Fibroblast of peridontal ligament (primary cell): ENCODE measurements around the gene PRKCA.

Experiments
- DNase-seq: peaks from one replicate; pipeline ENCODE4 v3.0.0-alpha.2; 2010; ENCODE audit errors: extremely low read depth

The PRKCA gene

GRCh38 chr17:66772148-66772812, 469.9 kb downstream of the PRKCA start:
- DNase-seq, result no peak

DNA sequence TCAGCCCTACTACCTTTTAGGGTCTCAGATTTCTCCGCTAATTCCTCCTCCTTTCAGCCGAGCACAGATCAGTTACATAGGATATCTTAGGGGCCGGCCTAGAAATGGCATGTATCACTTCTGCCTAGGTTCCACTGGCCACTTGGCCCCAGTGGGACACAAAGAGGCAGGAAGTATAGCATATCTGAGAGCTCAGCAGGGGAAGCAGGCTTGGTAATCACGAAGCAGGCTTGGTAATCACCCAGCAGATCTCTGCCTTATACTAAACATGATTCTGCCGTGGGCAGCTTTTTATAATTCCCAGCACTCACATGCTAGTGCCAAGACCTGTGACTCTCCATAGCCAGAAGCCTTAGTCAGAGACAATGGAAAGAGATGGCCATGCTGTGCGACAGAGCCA, 472.9 kb downstream of the PRKCA start:
- DNase-seq, result no peak

DNA sequence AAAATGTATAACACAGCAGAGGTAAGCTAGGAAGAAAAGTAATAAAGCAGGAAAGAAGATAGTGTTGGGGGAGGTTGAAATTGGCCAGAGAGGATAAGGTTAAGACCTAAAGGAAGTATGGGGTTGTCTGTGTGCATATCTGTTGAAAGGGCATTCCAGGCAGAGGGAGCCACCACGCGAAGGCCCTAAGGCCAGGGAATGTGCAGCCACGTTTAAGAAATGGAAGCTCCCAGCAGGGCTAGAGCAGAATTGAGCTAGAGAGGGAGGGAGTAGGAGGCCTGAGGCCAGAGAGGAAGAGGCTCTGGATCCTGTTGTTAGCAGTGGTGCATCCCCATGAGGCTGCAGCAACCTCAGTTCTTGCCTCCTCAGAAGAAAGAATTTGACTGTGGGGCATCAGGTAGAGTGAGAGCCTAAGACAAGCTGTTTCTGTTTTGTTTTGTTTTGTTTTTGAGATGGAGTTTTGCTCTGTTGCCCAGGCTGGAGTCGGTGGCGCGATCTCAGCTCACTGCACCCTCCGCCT, 473.5 kb downstream of the PRKCA start:
- no peak for DNase-seq

GRCh38 chr17:66776999-66777688, 474.7 kb downstream of the PRKCA start:
- DNase-seq, result no peak

GRCh38 chr17:66777689-66778225, 475.3 kb downstream of the PRKCA start:
- peak; percentile 10 for DNase-seq

DNA sequence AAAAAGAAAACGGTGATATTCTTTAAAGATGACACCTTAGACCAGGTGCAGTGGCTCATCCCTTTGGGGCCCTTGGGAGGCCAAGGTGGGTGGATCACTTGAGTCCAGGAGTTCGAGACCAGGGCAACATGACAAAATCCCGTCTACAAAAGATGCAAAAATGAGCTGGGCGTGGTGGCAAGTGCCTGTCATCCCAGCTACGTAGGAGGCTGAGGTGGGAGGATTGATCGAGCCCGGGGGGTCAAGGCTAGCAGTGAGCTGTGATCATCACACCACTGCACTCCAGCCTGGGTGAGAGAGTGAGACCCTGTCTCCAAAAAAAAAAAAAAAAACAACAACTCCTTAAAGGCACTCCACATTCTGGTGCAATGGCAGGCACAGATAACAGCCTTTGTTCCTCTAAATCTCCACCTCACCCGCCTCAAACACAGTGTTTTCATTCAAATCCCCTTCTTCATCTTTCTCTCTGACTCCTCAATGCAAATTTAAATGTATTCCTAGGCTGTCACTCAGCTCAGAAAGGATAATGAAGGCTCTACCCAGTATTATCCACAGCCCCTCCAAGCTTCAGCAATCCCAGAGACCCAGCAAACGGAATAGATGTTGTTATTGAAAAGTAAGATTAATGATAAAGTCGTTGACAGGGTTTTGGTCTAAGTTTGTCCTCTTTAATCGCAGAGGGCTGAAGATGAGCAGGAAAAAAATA, 476.3 kb downstream of the PRKCA start:
- DNase-seq, result no peak

DNA sequence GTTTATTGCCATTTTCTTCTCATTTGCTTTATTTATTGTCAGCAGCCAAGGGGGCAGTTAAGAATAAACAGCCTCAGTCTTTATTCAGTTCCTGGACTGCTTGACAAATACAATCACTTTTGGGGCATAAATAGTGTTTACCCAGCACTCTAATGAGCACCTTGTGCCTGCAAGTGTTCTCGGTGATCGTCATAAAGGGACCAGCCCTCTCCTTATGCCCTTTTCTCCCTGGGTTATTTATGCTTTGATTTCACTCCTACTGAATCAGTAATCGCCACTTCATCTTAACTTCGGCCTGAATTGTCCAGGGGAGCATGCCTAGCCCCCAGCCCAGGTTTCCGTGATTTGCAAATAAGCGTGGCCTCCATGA, 476.8 kb downstream of the PRKCA start:
- DNase-seq, result no peak

- no peak for DNase-seq
Measured at GRCh38 chr17:66781135-66781534, 478.7 kb downstream of the PRKCA start.

- no peak for DNase-seq
Measured at GRCh38 chr17:66782851-66783250, 480.4 kb downstream of the PRKCA start.

GRCh38 chr17:66783656-66784381, 481.4 kb downstream of the PRKCA start:
- no peak for DNase-seq

- no peak for DNase-seq
Measured at GRCh38 chr17:66784621-66785364, 482.4 kb downstream of the PRKCA start.

DNA sequence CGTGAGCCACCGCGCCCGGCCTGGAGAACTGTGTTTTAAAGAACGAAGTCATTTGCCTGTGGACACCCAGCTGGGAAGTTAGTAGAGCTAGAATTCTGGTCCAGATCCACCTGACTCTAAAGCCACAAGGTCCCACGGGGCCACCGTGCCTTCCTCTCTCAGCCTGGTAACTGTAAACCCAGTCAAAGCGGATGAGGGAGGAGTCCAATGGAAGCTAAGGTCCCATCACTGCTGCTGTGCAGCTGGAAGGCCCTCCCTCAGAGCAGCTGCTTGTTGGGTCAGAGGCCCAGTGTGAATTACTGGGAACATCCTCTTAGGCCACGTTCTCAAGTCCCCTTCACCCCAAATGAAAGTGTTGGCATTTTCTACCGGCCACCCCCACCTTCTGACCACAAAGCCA, 483.7 kb downstream of the PRKCA start:
- no peak for DNase-seq

DNA sequence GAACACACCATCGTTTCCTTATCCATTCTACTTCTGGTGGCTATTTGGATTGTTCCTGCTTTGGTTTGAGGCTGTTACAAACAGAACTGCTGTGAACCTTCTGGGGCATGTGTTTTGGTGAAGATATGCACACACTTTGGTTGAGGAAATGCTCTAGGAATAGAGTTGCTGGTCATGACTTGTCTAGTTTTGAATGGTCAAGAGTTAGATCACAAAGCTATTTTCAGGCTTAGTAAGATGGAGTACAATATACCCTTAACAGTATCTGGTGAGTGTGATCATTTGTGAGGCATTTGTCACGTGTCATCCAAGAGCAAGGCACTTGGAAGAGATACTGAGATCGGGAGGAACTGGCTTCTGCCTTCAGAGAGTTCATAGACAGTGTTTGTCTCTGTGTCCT, 485.5 kb downstream of the PRKCA start:
- no peak for DNase-seq

DNA sequence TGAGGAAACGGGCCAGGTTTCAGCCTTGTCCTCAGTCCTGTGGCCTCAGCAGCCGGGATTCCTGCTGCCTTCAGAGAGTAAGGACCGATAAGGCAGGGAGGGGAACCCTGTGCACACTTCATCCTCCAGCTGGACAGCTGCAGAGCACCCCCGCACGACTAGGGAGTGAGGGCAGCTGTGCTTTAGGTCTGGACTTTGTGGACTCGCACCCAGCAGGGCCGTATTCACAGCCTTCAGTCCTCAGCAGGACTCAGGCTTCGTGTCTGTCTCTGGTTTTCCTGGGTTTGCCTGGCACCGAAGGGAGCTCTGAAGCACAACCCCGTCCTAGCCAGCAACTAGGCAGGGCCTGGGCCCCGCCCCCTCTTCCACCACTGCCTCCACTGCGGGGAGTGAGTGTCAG, 486.7 kb downstream of the PRKCA start:
- no peak for DNase-seq

DNA sequence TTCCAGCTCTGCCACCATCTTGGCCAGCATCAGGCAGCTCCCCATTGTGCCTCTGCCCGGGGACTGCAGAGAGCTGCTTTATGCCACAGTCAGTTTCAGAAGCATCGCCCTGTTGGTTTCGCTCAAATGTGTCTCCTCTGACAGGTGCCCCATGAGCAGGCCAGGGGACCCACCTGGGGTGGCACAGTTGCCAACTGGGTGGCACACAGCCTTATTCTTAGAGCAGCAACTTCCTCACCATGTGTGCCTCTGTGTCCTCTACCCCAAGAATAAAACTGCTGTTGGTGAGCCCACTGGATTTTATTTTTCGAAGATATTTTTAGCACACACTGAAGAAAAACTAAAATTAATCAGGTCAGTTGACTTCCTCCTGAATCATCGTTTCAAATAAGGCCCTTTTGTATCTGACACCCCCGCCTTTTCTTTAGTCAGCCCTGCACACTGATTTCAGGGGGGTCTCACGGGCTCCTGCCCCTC, 487.6 kb downstream of the PRKCA start:
- no peak for DNase-seq

GRCh38 chr17:66790501-66791061, 488.2 kb downstream of the PRKCA start:
- no peak for DNase-seq

DNA sequence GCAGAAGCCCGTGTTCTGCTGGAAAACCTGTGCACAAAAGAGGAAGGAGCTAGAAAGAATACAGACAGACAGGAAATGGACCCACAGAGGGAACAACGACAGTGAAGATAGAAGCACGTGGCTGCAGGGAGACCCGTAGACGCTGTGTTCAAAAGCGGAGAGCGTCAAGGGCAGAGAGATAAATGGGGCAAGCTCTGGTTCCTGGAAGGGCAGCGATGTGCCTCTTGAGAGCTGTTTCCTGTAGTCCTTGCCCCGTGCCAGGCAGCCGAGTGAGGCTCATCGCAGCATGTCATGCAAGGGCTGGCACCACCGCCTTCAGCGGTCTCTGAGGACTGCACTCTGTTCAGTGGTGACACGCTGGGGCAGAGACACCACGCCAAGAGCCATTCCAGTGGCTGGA, 488.9 kb downstream of the PRKCA start:
- DNase-seq, result no peak

DNA sequence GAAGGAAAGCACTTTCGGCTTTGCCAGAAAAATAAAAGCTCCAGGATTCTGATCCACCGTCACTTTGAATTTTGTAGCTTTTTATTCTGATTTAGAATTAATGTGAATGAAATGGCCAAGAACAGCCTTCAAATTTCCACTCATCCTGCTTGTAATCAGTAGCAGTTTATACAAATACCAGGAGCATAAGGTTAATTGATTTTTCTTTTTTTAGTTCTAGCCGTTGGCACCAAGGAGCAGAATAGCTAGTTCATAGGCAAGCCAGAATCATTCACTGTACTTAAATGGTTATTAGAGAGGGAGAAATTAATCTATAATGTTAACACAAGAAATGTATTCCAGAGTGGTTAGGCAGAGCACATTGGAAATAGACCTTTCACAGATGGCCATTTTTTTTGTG, 491.4 kb downstream of the PRKCA start:
- DNase-seq, result no peak

GRCh38 chr17:66795486-66795885, 493.1 kb downstream of the PRKCA start:
- no peak for DNase-seq

GRCh38 chr17:66799849-66800537, 497.6 kb downstream of the PRKCA start:
- DNase-seq, result no peak
